T-helper 2 cell treated with Interferon-gamma antibody and Interleukin-4, amounts not matched to agents 100 ng/mL and 5 ng/mL, for 36 hours (primary cell): Measurements from ENCODE around the gene GDPD5. TPM values are rescaled to one million over a fixed set of nuclear protein-coding genes. Genes with fewer than 3 reads are reported as not detected.

Source experiments
- intact Hi-C: fragments of 100-400 bp; cut with micrococcal nuclease; formaldehyde crosslinking; loops from one replicate; pipeline ENCODE4 v1.15.1; 2023
- total RNA-seq: library from RNA; stranded (reverse); gene quantifications from 2 replicates; pipeline ENCODE4 v1.2.3, GENCODE V29; 2022

The GDPD5 gene
- total RNA-seq, 1 donor from 2014 or later = 31.9 TPM

GRCh38 chr11:75474878-75475766, 50.6 kb downstream of the GDPD5 start:
- intact Hi-C loops = loop anchor here (2.0 kb wide), 2 partner anchors 18 to 50 kb away; partner anchors contain the start of gene GDPD5

- intact Hi-C loops = loop anchor here (2.0 kb wide), 2 partner anchors 19 to 51 kb away; partner anchors contain the start of gene GDPD5
Measured at GRCh38 chr11:75474240-75474639, 51.5 kb downstream of the GDPD5 start.

GRCh38 chr11:75473684-75474083, 52.1 kb downstream of the GDPD5 start:
- intact Hi-C loops = loop anchor here (2.0 kb wide), 2 partner anchors 19 to 51 kb away; partner anchors contain the start of gene GDPD5

GRCh38 chr11:75472081-75472732, 53.5 kb downstream of the GDPD5 start:
- intact Hi-C loops = no loop called here

- intact Hi-C loops = no loop called here
Measured at GRCh38 chr11:75471176-75471973, 54.4 kb downstream of the GDPD5 start.

GRCh38 chr11:75470476-75471080, 55.2 kb downstream of the GDPD5 start:
- intact Hi-C loops = no loop called here

- intact Hi-C loops = no loop called here
Measured at GRCh38 chr11:75469785-75470405, 55.8 kb downstream of the GDPD5 start.

- intact Hi-C loops = no loop called here
Measured at GRCh38 chr11:75468534-75469340, 57.0 kb downstream of the GDPD5 start.

GRCh38 chr11:75467881-75468280, 57.9 kb downstream of the GDPD5 start:
- intact Hi-C loops = no loop called here

GRCh38 chr11:75467311-75467710, 58.4 kb downstream of the GDPD5 start:
- intact Hi-C loops = no loop called here

GRCh38 chr11:75465701-75466531, 59.8 kb downstream of the GDPD5 start:
- intact Hi-C loops = no loop called here

GRCh38 chr11:75463106-75463774, 62.5 kb downstream of the GDPD5 start:
- intact Hi-C loops = no loop called here

GRCh38 chr11:75462117-75462653, 63.6 kb downstream of the GDPD5 start:
- intact Hi-C loops = no loop called here

- intact Hi-C loops = no loop called here
Measured at GRCh38 chr11:75461151-75461550, 64.6 kb downstream of the GDPD5 start.

GRCh38 chr11:75456596-75457183, 69.1 kb downstream of the GDPD5 start:
- intact Hi-C loops = no loop called here

- intact Hi-C loops = no loop called here
Measured at GRCh38 chr11:75454987-75455386, 70.8 kb downstream of the GDPD5 start.

- intact Hi-C loops = no loop called here
Measured at GRCh38 chr11:75453916-75454655, 71.7 kb downstream of the GDPD5 start.
